RWPE2 (cell line): Measurements from ENCODE around the gene STX8.
A peak's percentile ranks its signal among the peaks of the same experiment; 100 is the strongest.
"Not testable (repeated sequence)": the region's sequence is repeated elsewhere in the genome, so short reads cannot be mapped to it uniquely, and the experiment has no call there.

Source experiments
- ATAC-seq: fragments of 200-7000 bp; cut with Tn5 transposase; 3 replicates; pipeline ENCODE4 v1.9.1; 2021; ENCODE audit warnings: low read depth
- DNase-seq: peaks from one replicate; pipeline ENCODE4 v3.0.0-alpha.2; 2020; ENCODE audit warnings: low spot score
- H3K27ac ChIP-seq: fragments of 450-650 bp; 2 replicates; pipeline ENCODE4 v1.5.1; 2017; ENCODE audit warnings: mild to moderate bottlenecking; ENCODE audit not compliant: poor library complexity, severe bottlenecking
- H3K27me3 ChIP-seq: fragments of 250-450 bp; sonication (Bioruptor Pico); 2 replicates; pipeline ENCODE4 v1.5.1; 2021; ENCODE audit warnings: mild to moderate bottlenecking, moderate library complexity; ENCODE audit not compliant: insufficient read depth, poor library complexity, severe bottlenecking
- H3K36me3 ChIP-seq: fragments of 250-450 bp; sonication (Bioruptor Pico); 2 replicates; pipeline ENCODE4 v1.5.1; 2020; ENCODE audit warnings: low read depth, mild to moderate bottlenecking, moderate library complexity
- H3K4me1 ChIP-seq: fragments of 250-450 bp; sonication (Bioruptor Pico); 2 replicates; pipeline ENCODE4 v1.5.1; 2021; ENCODE audit warnings: mild to moderate bottlenecking, moderate library complexity; ENCODE audit not compliant: insufficient read depth, poor library complexity, severe bottlenecking
- H3K4me3 ChIP-seq: fragments of 250-450 bp; sonication (Bioruptor Pico); 2 replicates; pipeline ENCODE4 v1.5.1; 2021; ENCODE audit warnings: mild to moderate bottlenecking, moderate library complexity; ENCODE audit not compliant: severe bottlenecking
- H3K9me3 ChIP-seq: fragments of 250-450 bp; sonication (Bioruptor Pico); 2 replicates; pipeline ENCODE4 v1.5.1; 2021; ENCODE audit warnings: mild to moderate bottlenecking, moderate library complexity; ENCODE audit not compliant: severe bottlenecking
- CTCF ChIP-seq: fragments of 450-650 bp; IDR thresholded peaks from one replicate; pipeline ENCODE4 v1.5.1; 2017; ENCODE audit warnings: mild to moderate bottlenecking, moderate library complexity; ENCODE audit not compliant: poor library complexity, severe bottlenecking

Gene STX8

GRCh38 chr17:9575381-9576101 lies at the start of gene STX8:
STX8 (minus strand) TSS chr17:9575820; CDS start chr17:9575808, 12 bp downstream.
- Histone ChIP-seq H3K27ac (peak within 1 kb of the TSS; percentile 40), H3K4me3 (peak within 1 kb of the TSS; percentile 91), H3K4me1 (peaks cover 2% of the 10 kb centered on the region), H3K36me3 (0 out of 2 replicates have a peak, but pooled peaks cover 3% of the 10 kb centered on the region), H3K27me3 (no peaks in the 10 kb centered on the region), H3K9me3 (no peaks in the 10 kb centered on the region)
- TF ChIP-seq CTCF = no peak
- DNase-seq (peak; percentile 95), ATAC-seq (peak; percentile 74)

GRCh38 chr17:9622961-9623360 lies 47.3 kb upstream of the STX8 start:
- Histone ChIP-seq H3K4me1 (no peaks in the 10 kb centered on the region), H3K27me3 (no peaks in the 10 kb centered on the region), H3K9me3 (peaks cover 7% of the 10 kb centered on the region), H3K4me3 (no peak overlapping the region), H3K36me3 (no peaks in the 10 kb centered on the region), H3K27ac (no peak overlapping the region)
- TF ChIP-seq CTCF = no peak
- DNase-seq = no peak
- ATAC-seq = no peak

GRCh38 chr17:9615486-9615885 lies 39.9 kb upstream of the STX8 start:
- TF ChIP-seq CTCF = no peak
- H3K9me3 ChIP-seq = peaks cover 3% of the 10 kb centered on the region
- H3K36me3 ChIP-seq = no peaks in the 10 kb centered on the region
- no peaks in the 10 kb centered on the region for H3K27me3 ChIP-seq
- ATAC-seq = no peak
- no peak overlapping the region for H3K4me3 ChIP-seq
- no peak for DNase-seq
- no peak overlapping the region for H3K27ac ChIP-seq
- peaks cover 2% of the 10 kb centered on the region for H3K4me1 ChIP-seq

GRCh38 chr17:9612006-9612405 lies 36.4 kb upstream of the STX8 start:
- ATAC-seq (no peak), DNase-seq (no peak)
- Histone ChIP-seq H3K27ac (no peak overlapping the region), H3K27me3 (no peaks in the 10 kb centered on the region), H3K4me3 (no peak overlapping the region), H3K4me1 (peaks cover 2% of the 10 kb centered on the region), H3K9me3 (peaks cover 3% of the 10 kb centered on the region), H3K36me3 (no peaks in the 10 kb centered on the region)
- TF ChIP-seq CTCF = no peak

- Histone ChIP-seq H3K9me3 (peaks cover 3% of the 10 kb centered on the region), H3K27ac (no peak overlapping the region), H3K36me3 (no peaks in the 10 kb centered on the region), H3K4me1 (peaks cover 2% of the 10 kb centered on the region), H3K27me3 (no peaks in the 10 kb centered on the region), H3K4me3 (no peak overlapping the region)
- DNase-seq = no peak
- no peak for TF ChIP-seq CTCF
- no peak for ATAC-seq
Measured at GRCh38 chr17:9611557-9611956, 35.9 kb upstream of the STX8 start.

- H3K4me3 ChIP-seq, H3K36me3 ChIP-seq, ATAC-seq, H3K27me3 ChIP-seq, H3K4me1 ChIP-seq, H3K9me3 ChIP-seq, DNase-seq, H3K27ac ChIP-seq: not testable (repeated sequence)
Measured at GRCh38 chr17:9607058-9607457, 31.4 kb upstream of the STX8 start.
